Measurements from ENCODE around the gene RUNDC1.
A peak's percentile ranks its signal among the peaks of the same experiment; 100 is the strongest.

The RUNDC1 gene

GRCh38 chr17:43020030-43020621 lies 39.8 kb downstream of the RUNDC1 start:
- DNase-seq, result no peak

- DNase-seq, result peak; percentile 32
Observed at GRCh38 chr17:43020789-43021740, 40.7 kb downstream of the RUNDC1 start.

- peak; percentile 71 for DNase-seq
Observed at GRCh38 chr17:43021741-43022512, 41.6 kb downstream of the RUNDC1 start, which contains the start of gene VAT1. TSS of gene VAT1 (minus strand) at chr17:43022385. CDS start at chr17:43022322, 63 bp downstream.

GRCh38 chr17:43024407-43025289 lies 44.3 kb downstream of the RUNDC1 start, which contains the start of gene RND2:
TSS of gene RND2 (plus strand) at chr17:43025231. CDS start at chr17:43025348, 117 bp downstream.
- DNase-seq, result peak; percentile 96

- DNase-seq, result peak; percentile 43
Observed at GRCh38 chr17:43025290-43025657, 44.9 kb downstream of the RUNDC1 start.

GRCh38 chr17:43025766-43026537 lies 45.6 kb downstream of the RUNDC1 start:
- DNase-seq, result no peak

GRCh38 chr17:43026595-43026994 lies 46.2 kb downstream of the RUNDC1 start:
- no peak for DNase-seq

- no peak for DNase-seq
Observed at GRCh38 chr17:43027091-43028032, 47.0 kb downstream of the RUNDC1 start.

GRCh38 chr17:43028221-43028861 lies 48.0 kb downstream of the RUNDC1 start:
- DNase-seq, result no peak

- no peak for DNase-seq
Observed at GRCh38 chr17:43030137-43030767, 49.9 kb downstream of the RUNDC1 start.

GRCh38 chr17:43031666-43032065 lies 51.3 kb downstream of the RUNDC1 start:
- DNase-seq, result no peak

- no peak for DNase-seq
Observed at GRCh38 chr17:43033948-43034881, 53.9 kb downstream of the RUNDC1 start.

GRCh38 chr17:43034894-43035293 lies 54.5 kb downstream of the RUNDC1 start:
- no peak for DNase-seq

GRCh38 chr17:43039646-43040045 lies 59.3 kb downstream of the RUNDC1 start:
- DNase-seq, result no peak

GRCh38 chr17:43040655-43041054 lies 60.3 kb downstream of the RUNDC1 start:
- no peak for DNase-seq

GRCh38 chr17:43042025-43042628 lies 61.8 kb downstream of the RUNDC1 start:
- no peak for DNase-seq
